ENCODE measurements around the gene FILIP1L. TPM values are rescaled to one million over a fixed set of nuclear protein-coding genes. Genes with fewer than 3 reads are reported as not detected.

The FILIP1L gene
- total and polyA plus RNA-seq, 2 of the 13 experiments (the other 11 are each of a cell fraction or from before 2014, with no cell fraction given), result 8.1 to 187 TPM

- Histone ChIP-seq H3K9ac (ENCODE audit: insufficient read depth, low read depth, low read length) (no peak overlapping the region), H3K4me2 (ENCODE audit: low read depth, low read length) (no peak overlapping the region), H3K4me1 (ENCODE audit: insufficient read depth, low read length) (peaks cover 18% of the 10 kb centered on the region), H3K4me3 (replicated peaks in 1 of 3; ENCODE audit: insufficient read depth in 1 of 3, low read depth in 2 of 3, low read length in 3 of 3) (no peak overlapping the region), H4K20me1 (ENCODE audit: insufficient read depth, low read length) (no peaks in the 10 kb centered on the region), H3K79me2 (ENCODE audit: insufficient read depth, low read length) (no peaks in the 10 kb centered on the region), H3K27ac (ENCODE audit: extremely low read length, insufficient read depth, low read length) (no peak overlapping the region), H3K9me3 (ENCODE audit: low read length) (no peaks in the 10 kb centered on the region), H3K27me3 (ENCODE audit: control insufficient read depth in 1 of 2, insufficient read depth in 2 of 2, low read length in 2 of 2) (no peaks in the 10 kb centered on the region), H3K36me3 (replicated peaks in 1 of 2; ENCODE audit: control insufficient read depth in 1 of 2, insufficient read depth in 2 of 2, low read length in 2 of 2) (no peaks in the 10 kb centered on the region), H2AFZ (ENCODE audit: low read length) (no peak overlapping the region)
- CTCF ChIA-PET (ENCODE audit: low intra/inter-chr PET ratio, low total read pairs), result no interaction called here
- TF ChIP-seq MAFK (conservative IDR thresholded peaks at IDR 0.05 in 1 of 2, IDR thresholded peaks at IDR 0.05 in 1 of 2; ENCODE audit: low read length in 2 of 2) (0 out of 4 replicates have a peak, but pooled peaks of 1 of the 2 experiments have one; percentile 5), NAIF1 (CRISPR knock-in tag; IDR thresholded peaks at IDR 0.05; ENCODE audit: borderline replicate concordance) (no peak)
- DNase-seq (ENCODE audit: low spot score) (no peak), ATAC-seq (no peak), FAIRE-seq (no peak)
- WGBS (ENCODE audit: low lambda C conversion rate), result 100% methylated on average over 1 of the region's 1 CpG
- BruUV-seq (replicated peaks), result no TSS peak
- intact Hi-C loops (cut with micrococcal nuclease; ENCODE audit: unreplicated experiment) (no loop called here), in situ Hi-C loops (cut with HindIII; ENCODE audit: extremely low pct_ligation_motif_present, low pct_unique_long_range_greater_than_20kb) (no loop called here)
- POLR2A ChIA-PET, result no interaction called here
These were observed 149.2 kb downstream of the FILIP1L start for GRCh38 chr3:99965077-99965476.

GRCh38 chr3:99962703-99963102 is 151.6 kb downstream of the FILIP1L start:
- POLR2A ChIA-PET, result no interaction called here

More at GRCh38 chr3:99962703-99963102, 151.6 kb downstream of the FILIP1L start:
- no peaks in the 10 kb centered on the region for H3K9me3 ChIP-seq (ENCODE audit: low read length)
- H3K36me3 ChIP-seq (replicated peaks in 1 of 2; ENCODE audit: control insufficient read depth in 1 of 2, insufficient read depth in 2 of 2, low read length in 2 of 2), result no peaks in the 10 kb centered on the region
- H3K4me1 ChIP-seq (ENCODE audit: insufficient read depth, low read length), result peaks cover 22% of the 10 kb centered on the region
- ATAC-seq, result no peak
- WGBS (ENCODE audit: low lambda C conversion rate), result 94% methylated on average over 2 of the region's 2 CpGs
- no peak overlapping the region for H3K4me2 ChIP-seq (ENCODE audit: low read depth, low read length)
- H4K20me1 ChIP-seq (ENCODE audit: insufficient read depth, low read length), result no peaks in the 10 kb centered on the region
- in situ Hi-C loops (cut with HindIII; ENCODE audit: extremely low pct_ligation_motif_present, low pct_unique_long_range_greater_than_20kb), result no loop called here
- no peak overlapping the region for H3K27ac ChIP-seq (ENCODE audit: extremely low read length, insufficient read depth, low read length)
- DNase-seq (ENCODE audit: low spot score), result no peak
- no peaks in the 10 kb centered on the region for H3K27me3 ChIP-seq (ENCODE audit: control insufficient read depth in 1 of 2, insufficient read depth in 2 of 2, low read length in 2 of 2)
- H3K9ac ChIP-seq (ENCODE audit: insufficient read depth, low read depth, low read length), result no peak overlapping the region
- H3K79me2 ChIP-seq (ENCODE audit: insufficient read depth, low read length), result no peaks in the 10 kb centered on the region
- H3K4me3 ChIP-seq (replicated peaks in 1 of 3; ENCODE audit: insufficient read depth in 1 of 3, low read depth in 2 of 3, low read length in 3 of 3), result no peak overlapping the region
- FAIRE-seq, result no peak
- intact Hi-C loops (cut with micrococcal nuclease; ENCODE audit: unreplicated experiment), result no loop called here
- BruUV-seq (replicated peaks), result no TSS peak
- TF ChIP-seq GZF1 (CRISPR knock-in tag; IDR thresholded peaks at IDR 0.05), result no peak
- CTCF ChIA-PET (ENCODE audit: low intra/inter-chr PET ratio, low total read pairs), result no interaction called here
- no peak overlapping the region for H2AFZ ChIP-seq (ENCODE audit: low read length)

Measured in HepG2 (cell line).